Smooth muscle cell (in vitro differentiated cells): ENCODE data around the gene CEPT1. TPM values are rescaled to one million over a fixed set of nuclear protein-coding genes. Genes with fewer than 3 reads are reported as not detected.

Experiments used
- DNase-seq: peaks from one replicate; lab custom pipeline; 2025; ENCODE audit not compliant: unreplicated experiment; lab: John Stamatoyannopoulos, UW
- H2AFZ ChIP-seq: fragments of 200-600 bp; sonication (generic); 2 replicates; pipeline ENCODE4 v1.6.0; 2016; ENCODE audit warnings: antibody characterized with exemption, low read depth, mild to moderate bottlenecking
- H3F3A ChIP-seq: fragments of 200-600 bp; sonication (generic); 2 replicates; pipeline ENCODE4 v1.6.0; 2017; ENCODE audit warnings: antibody characterized with exemption, low read depth
- H3K27ac ChIP-seq: fragments of 200-600 bp; sonication (generic); 2 replicates; pipeline ENCODE4 v1.5.1; 2016; ENCODE audit warnings: low read depth, mild to moderate bottlenecking
- H3K27me3 ChIP-seq: fragments of 200-600 bp; sonication (generic); 2 replicates; pipeline ENCODE4 v1.6.1; 2016; ENCODE audit warnings: low read depth, mild to moderate bottlenecking
- H3K36me3 ChIP-seq: fragments of 200-600 bp; sonication (generic); 2 replicates; pipeline ENCODE4 v1.5.1; 2016; ENCODE audit warnings: low read depth
- H3K4me1 ChIP-seq: fragments of 200-600 bp; sonication (generic); 2 replicates; pipeline ENCODE4 v1.5.1; 2016; ENCODE audit warnings: low read depth
- H3K4me2 ChIP-seq: fragments of 200-600 bp; sonication (generic); 2 replicates; pipeline ENCODE4 v1.6.0; 2016; ENCODE audit warnings: mild to moderate bottlenecking
- H3K4me3 ChIP-seq: fragments of 200-600 bp; sonication (generic); 2 replicates; pipeline ENCODE4 v1.5.1; 2016; ENCODE audit warnings: mild to moderate bottlenecking
- H3K79me2 ChIP-seq: fragments of 200-600 bp; sonication (generic); 2 replicates; pipeline ENCODE4 v1.6.0; 2016; ENCODE audit warnings: low read depth, mild to moderate bottlenecking
- H3K9ac ChIP-seq: fragments of 200-600 bp; sonication (generic); 2 replicates; pipeline ENCODE4 v1.6.0; 2016; ENCODE audit warnings: low read depth
- H3K9me3 ChIP-seq: fragments of 200-600 bp; sonication (generic); replicated peaks from 2 replicates; pipeline ENCODE4 v1.5.1; 2016; ENCODE audit warnings: low read depth
- H4K20me1 ChIP-seq: fragments of 200-600 bp; sonication (generic); 2 replicates; pipeline ENCODE4 v1.6.0; 2016; ENCODE audit warnings: low read depth
- WGBS: methylation state at CpG from one replicate; pipeline ENCODE4 v1.1.7; 2016; ENCODE audit warnings: low lambda C conversion rate; 5-methylcytosine and 5-hydroxymethylcytosine counted together
- polyA plus RNA-seq: library from polyadenylated mRNA; unstranded; fragments of >200 nt; fragmentation: Nextera tagmentation; extraction: Ambion mirVana; gene quantifications from 2 replicates; pipeline ENCODE4 v1.2.1, GENCODE V29; 2016
- total RNA-seq: library from RNA; depleted of rRNA; stranded (reverse); fragments of >200 nt; gene quantifications from 2 replicates; pipeline ENCODE4 v1.2.3, GENCODE V29; 2014
- TF ChIP-seq, protein P1 (sequence below): fragments of 200-600 bp; sonication (generic); IDR thresholded peaks from 2 replicates; pipeline ENCODE4 v1.5.1; 2017; ENCODE audit warnings: borderline replicate concordance, mild to moderate bottlenecking, antibody characterized with exemption; ENCODE audit not compliant: insufficient read depth, poor library complexity, severe bottlenecking

Gene CEPT1
- total and polyA plus RNA-seq, 2 experiments from 2014 or later, result 19.4 to 36.8 TPM

DNA sequence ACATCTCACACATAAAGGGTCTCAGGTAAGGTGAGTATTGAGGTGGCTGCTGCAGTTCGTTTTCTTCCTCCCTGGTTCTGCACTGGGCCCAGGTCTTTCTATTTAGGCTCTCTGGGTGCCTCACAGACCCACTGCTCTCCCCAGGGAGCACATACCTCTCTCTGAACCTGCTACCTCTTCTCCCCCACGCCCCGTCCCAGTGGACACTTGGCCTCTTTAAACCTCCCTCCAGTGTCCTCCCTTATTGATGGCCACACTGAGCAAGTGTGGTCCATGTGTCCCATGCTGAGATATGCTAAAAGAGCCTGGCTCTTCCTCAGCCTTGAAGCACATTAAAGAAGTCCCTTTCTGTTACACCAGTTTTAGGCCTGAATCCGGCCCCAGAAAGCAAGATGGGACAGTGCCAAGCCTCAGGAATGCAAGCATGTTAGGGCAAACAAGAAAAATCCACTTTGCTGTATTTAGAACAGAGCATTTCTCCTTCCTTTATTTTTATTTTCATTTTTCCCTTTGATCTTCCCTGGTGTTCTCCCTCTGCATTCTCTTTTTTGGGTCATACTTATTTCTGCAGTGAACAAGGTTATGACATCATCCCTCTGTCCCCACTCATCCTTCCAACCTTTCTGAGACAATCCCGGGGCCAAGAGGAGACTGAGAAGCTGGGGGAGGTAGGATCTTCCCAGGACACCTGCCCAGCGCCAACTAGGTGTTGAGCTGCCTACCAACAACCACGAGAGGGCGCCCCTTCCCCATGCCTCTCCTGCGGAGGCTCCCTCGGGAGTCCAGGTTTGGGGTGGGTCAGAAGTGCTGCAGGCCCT is 82.5 kb downstream of the CEPT1 start:
- no peak overlapping the region for H3K4me2 ChIP-seq
- no peaks in the 10 kb centered on the region for H4K20me1 ChIP-seq
- TF ChIP-seq, protein P1, sequence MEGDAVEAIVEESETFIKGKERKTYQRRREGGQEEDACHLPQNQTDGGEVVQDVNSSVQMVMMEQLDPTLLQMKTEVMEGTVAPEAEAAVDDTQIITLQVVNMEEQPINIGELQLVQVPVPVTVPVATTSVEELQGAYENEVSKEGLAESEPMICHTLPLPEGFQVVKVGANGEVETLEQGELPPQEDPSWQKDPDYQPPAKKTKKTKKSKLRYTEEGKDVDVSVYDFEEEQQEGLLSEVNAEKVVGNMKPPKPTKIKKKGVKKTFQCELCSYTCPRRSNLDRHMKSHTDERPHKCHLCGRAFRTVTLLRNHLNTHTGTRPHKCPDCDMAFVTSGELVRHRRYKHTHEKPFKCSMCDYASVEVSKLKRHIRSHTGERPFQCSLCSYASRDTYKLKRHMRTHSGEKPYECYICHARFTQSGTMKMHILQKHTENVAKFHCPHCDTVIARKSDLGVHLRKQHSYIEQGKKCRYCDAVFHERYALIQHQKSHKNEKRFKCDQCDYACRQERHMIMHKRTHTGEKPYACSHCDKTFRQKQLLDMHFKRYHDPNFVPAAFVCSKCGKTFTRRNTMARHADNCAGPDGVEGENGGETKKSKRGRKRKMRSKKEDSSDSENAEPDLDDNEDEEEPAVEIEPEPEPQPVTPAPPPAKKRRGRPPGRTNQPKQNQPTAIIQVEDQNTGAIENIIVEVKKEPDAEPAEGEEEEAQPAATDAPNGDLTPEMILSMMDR, result peak; percentile 81
- H2AFZ ChIP-seq, result peak overlapping the region; percentile 52
- H3K27ac ChIP-seq, result no peak overlapping the region
- DNase-seq, result peak; percentile 8
- peaks cover 17% of the 10 kb centered on the region for H3K4me1 ChIP-seq
- H3K9me3 ChIP-seq, result no peaks in the 10 kb centered on the region
- peaks cover 5% of the 10 kb centered on the region for H3F3A ChIP-seq
- H3K27me3 ChIP-seq, result no peaks in the 10 kb centered on the region
- H3K79me2 ChIP-seq, result no peaks in the 10 kb centered on the region
- 32% methylated on average over 10 of the region's 10 CpGs for WGBS
- no peaks in the 10 kb centered on the region for H3K36me3 ChIP-seq
- no peak overlapping the region for H3K4me3 ChIP-seq
- no peak overlapping the region for H3K9ac ChIP-seq

DNA sequence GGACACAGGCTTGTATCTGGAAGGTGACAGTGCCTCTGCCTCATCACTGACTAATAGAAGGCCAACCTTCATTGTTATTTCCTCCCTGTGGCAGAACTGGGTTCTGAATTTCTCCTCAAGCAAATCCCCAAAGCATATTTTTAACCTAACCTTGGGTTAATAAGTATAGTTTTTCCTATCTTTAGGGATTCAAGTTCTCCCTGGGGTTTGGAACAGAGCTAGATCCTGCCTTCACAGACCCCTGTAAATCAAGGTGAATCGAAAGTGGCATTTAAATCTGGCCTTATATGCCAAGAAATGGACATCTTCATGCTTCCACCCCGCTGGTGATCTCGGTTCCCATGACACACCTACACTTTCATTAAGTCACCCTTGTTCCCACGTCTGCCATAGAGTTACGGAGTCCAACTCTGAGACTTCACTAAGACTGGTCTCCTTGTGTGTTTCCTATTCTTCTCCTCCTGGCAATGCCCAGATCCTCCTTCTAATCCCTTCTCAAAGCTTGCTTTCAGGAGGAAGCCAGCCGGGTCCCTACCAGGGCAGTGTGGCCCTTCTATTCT is 83.2 kb downstream of the CEPT1 start:
- Histone ChIP-seq H3K9ac (no peak overlapping the region), H3K4me1 (peaks cover 17% of the 10 kb centered on the region), H3K36me3 (no peaks in the 10 kb centered on the region), H3K27me3 (no peaks in the 10 kb centered on the region), H2AFZ (peak overlapping the region; percentile 52), H4K20me1 (no peaks in the 10 kb centered on the region), H3K79me2 (no peaks in the 10 kb centered on the region), H3K4me3 (no peak overlapping the region), H3K4me2 (no peak overlapping the region), H3K9me3 (no peaks in the 10 kb centered on the region), H3F3A (peaks cover 5% of the 10 kb centered on the region), H3K27ac (no peak overlapping the region)
- DNase-seq, result no peak
- TF ChIP-seq, protein P1, result no peak
- 85% methylated on average over 6 of the region's 6 CpGs for WGBS

DNA sequence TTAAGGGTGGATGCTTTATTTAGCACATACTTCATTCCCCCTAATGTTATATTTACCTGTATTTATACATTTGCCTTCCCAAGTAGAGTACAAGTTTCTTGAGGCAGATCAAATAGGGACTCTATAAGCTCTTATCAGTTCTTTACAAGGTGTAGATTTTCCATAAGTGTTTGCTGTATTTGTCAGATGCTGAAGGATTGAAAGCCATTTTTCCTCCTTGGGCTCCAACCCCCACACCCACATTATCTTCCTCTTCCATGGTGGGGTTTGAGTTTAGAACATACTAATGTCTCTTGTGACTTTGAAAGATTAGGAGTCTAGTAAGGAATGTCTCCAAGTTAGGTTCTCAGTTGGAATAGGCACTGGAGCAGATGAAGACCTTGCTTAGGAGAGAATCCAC is 85.1 kb downstream of the CEPT1 start:
- H3K4me3 ChIP-seq, result no peak overlapping the region
- no peak overlapping the region for H3K27ac ChIP-seq
- DNase-seq, result no peak
- no peaks in the 10 kb centered on the region for H3K79me2 ChIP-seq
- no peak overlapping the region for H2AFZ ChIP-seq
- TF ChIP-seq, protein P1, result no peak
- H4K20me1 ChIP-seq, result no peaks in the 10 kb centered on the region
- H3K27me3 ChIP-seq, result no peaks in the 10 kb centered on the region
- peaks cover 5% of the 10 kb centered on the region for H3F3A ChIP-seq
- no peaks in the 10 kb centered on the region for H3K36me3 ChIP-seq
- H3K4me2 ChIP-seq, result no peak overlapping the region
- H3K9ac ChIP-seq, result no peak overlapping the region
- H3K9me3 ChIP-seq, result no peaks in the 10 kb centered on the region
- peaks cover 13% of the 10 kb centered on the region for H3K4me1 ChIP-seq
